Progenitor cell of endocrine pancreas (in vitro differentiated cells): ENCODE measurements around the gene CFL1. TPM values are rescaled to one million over a fixed set of nuclear protein-coding genes. Genes with fewer than 3 reads are reported as not detected.

ENCODE experiments used
- DNase-seq: peaks from one replicate; pipeline ENCODE4 v3.0.0; 2021; ENCODE audit warnings: low spot score; ENCODE audit not compliant: unreplicated experiment
- H3K27ac Mint-ChIP-seq: 2 replicates; pipeline ENCODE4 v1.8.0; 2021; ENCODE audit warnings: mild to moderate bottlenecking, moderate library complexity, mixed read lengths
- H3K27me3 Mint-ChIP-seq: 2 replicates; pipeline ENCODE4 v1.8.0; 2021; ENCODE audit warnings: mixed read lengths
- H3K36me3 Mint-ChIP-seq: 2 replicates; pipeline ENCODE4 v1.8.0; 2022; ENCODE audit warnings: mixed read lengths; ENCODE audit not compliant: insufficient read depth
- H3K4me1 Mint-ChIP-seq: 2 replicates; pipeline ENCODE4 v1.8.0; 2021; ENCODE audit warnings: low read depth, mixed read lengths
- H3K4me3 Mint-ChIP-seq: 2 replicates; pipeline ENCODE4 v1.8.0; 2021; ENCODE audit warnings: low read depth, mild to moderate bottlenecking, moderate library complexity, mixed read lengths
- H3K9me3 Mint-ChIP-seq: 2 replicates; pipeline ENCODE4 v1.8.0; 2021; ENCODE audit warnings: low read depth, mixed read lengths
- CTCF ChIP-seq: fragments of 200-600 bp; sonication (generic); IDR thresholded peaks from one replicate; pipeline ENCODE4 v1.5.0; 2021; ENCODE audit warnings: antibody characterized with exemption, mild to moderate bottlenecking; ENCODE audit not compliant: unreplicated experiment
- total RNA-seq: library from RNA; stranded (reverse); gene quantifications from 2 replicates; pipeline ENCODE4 v1.2.1, GENCODE V29; 2021

CFL1 gene
- total RNA-seq, 1 donor from 2014 or later: 890 TPM

GRCh38 chr11:65853246-65853979 is 4.6 kb downstream of the CFL1 start:
- H3K9me3 Mint-ChIP-seq: no peaks in the 10 kb centered on the region
- no peak for DNase-seq
- H3K4me3 Mint-ChIP-seq: no peak overlapping the region
- peaks cover 14% of the 10 kb centered on the region for H3K4me1 Mint-ChIP-seq
- H3K36me3 Mint-ChIP-seq: peaks cover 31% of the 10 kb centered on the region
- no peaks in the 10 kb centered on the region for H3K27me3 Mint-ChIP-seq
- H3K27ac Mint-ChIP-seq: peak overlapping the region; percentile 89
- TF ChIP-seq CTCF: no peak

- no peak overlapping the region for H3K27ac Mint-ChIP-seq
- peaks cover 12% of the 10 kb centered on the region for H3K4me1 Mint-ChIP-seq
- H3K27me3 Mint-ChIP-seq: no peaks in the 10 kb centered on the region
- no peaks in the 10 kb centered on the region for H3K9me3 Mint-ChIP-seq
- no peak for DNase-seq
- no peak overlapping the region for H3K4me3 Mint-ChIP-seq
- H3K36me3 Mint-ChIP-seq: peaks cover 31% of the 10 kb centered on the region
- TF ChIP-seq CTCF: no peak
Measured at GRCh38 chr11:65852508-65853245, 5.3 kb downstream of the CFL1 start.

- Mint-ChIP-seq H3K27ac (peak overlapping the region; percentile 67), H3K27me3 (no peaks in the 10 kb centered on the region), H3K36me3 (peaks cover 31% of the 10 kb centered on the region), H3K4me1 (peaks cover 12% of the 10 kb centered on the region), H3K4me3 (no peak overlapping the region), H3K9me3 (no peaks in the 10 kb centered on the region)
- TF ChIP-seq CTCF: no peak
- DNase-seq: no peak
Measured at GRCh38 chr11:65851811-65852507, 6.0 kb downstream of the CFL1 start.

- H3K9me3 Mint-ChIP-seq: no peaks in the 10 kb centered on the region
- no peak overlapping the region for H3K4me3 Mint-ChIP-seq
- DNase-seq: no peak
- H3K4me1 Mint-ChIP-seq: peaks cover 5% of the 10 kb centered on the region
- H3K27ac Mint-ChIP-seq: no peak overlapping the region
- peaks cover 23% of the 10 kb centered on the region for H3K36me3 Mint-ChIP-seq
- no peaks in the 10 kb centered on the region for H3K27me3 Mint-ChIP-seq
- peak; percentile 42 for TF ChIP-seq CTCF
Measured at GRCh38 chr11:65851083-65851579, 6.8 kb downstream of the CFL1 start.
